Fibroblast of lung (primary cell): ENCODE data around the gene TWNK.

Experiments
- EZH2 ChIP-seq: IDR thresholded peaks from 2 replicates; pipeline ENCODE4 v1.5.1; 2012; ENCODE audit warnings: low read length, control low read depth, mild to moderate bottlenecking; ENCODE audit errors: missing control alignments
- TF ChIP-seq, protein P1 (sequence below), 2 donors: IDR thresholded peaks in 1 of 2; conservative IDR thresholded peaks in 1 of 2; 1 replicate in 1 of 2; 2 replicates in 1 of 2; pipeline ENCODE4 v1.5.1; 2011 to 2012; ENCODE audit warnings: low read length in 2 of 2, control low read depth in 1 of 2, inconsistent platforms in 1 of 2, low read depth in 1 of 2, mild to moderate bottlenecking in 1 of 2

DNA sequence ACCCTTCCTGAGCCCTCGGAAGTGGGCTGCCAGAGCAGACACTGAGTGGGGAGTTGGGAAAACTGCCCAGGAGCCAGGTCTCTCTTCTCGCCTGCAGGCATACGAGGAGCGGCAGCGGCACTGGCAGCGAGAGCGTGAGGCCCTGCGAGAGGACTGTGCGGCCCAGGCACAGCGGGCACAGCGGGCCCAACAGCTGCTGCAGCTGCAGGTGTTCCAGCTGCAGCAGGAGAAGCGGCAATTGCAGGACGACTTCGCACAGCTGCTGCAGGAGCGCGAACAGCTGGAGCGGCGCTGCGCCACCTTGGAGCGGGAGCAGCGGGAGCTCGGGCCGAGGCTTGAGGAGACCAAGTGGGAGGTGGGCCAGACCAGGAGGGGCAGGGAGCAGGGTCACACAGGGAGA, 18.0 kb downstream of the TWNK start:
- TF ChIP-seq, protein P1, sequence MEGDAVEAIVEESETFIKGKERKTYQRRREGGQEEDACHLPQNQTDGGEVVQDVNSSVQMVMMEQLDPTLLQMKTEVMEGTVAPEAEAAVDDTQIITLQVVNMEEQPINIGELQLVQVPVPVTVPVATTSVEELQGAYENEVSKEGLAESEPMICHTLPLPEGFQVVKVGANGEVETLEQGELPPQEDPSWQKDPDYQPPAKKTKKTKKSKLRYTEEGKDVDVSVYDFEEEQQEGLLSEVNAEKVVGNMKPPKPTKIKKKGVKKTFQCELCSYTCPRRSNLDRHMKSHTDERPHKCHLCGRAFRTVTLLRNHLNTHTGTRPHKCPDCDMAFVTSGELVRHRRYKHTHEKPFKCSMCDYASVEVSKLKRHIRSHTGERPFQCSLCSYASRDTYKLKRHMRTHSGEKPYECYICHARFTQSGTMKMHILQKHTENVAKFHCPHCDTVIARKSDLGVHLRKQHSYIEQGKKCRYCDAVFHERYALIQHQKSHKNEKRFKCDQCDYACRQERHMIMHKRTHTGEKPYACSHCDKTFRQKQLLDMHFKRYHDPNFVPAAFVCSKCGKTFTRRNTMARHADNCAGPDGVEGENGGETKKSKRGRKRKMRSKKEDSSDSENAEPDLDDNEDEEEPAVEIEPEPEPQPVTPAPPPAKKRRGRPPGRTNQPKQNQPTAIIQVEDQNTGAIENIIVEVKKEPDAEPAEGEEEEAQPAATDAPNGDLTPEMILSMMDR (conservative IDR thresholded peaks at IDR 0.05 in 1 of 2, IDR thresholded peaks at IDR 0.05 in 1 of 2; ENCODE audit: low read depth in 1 of 2, low read length in 2 of 2) = no peak
- TF ChIP-seq EZH2 = no peak
